Loucy (cell line): ENCODE data around the gene FRZB.

Experiments used
- H2AFZ ChIP-seq: fragments of 200-600 bp; sonication (generic); 2 replicates; pipeline ENCODE4 v1.6.0; 2016; ENCODE audit warnings: antibody characterized with exemption, mild to moderate bottlenecking, low read length, moderate library complexity
- H3F3A ChIP-seq: fragments of 200-600 bp; 2 replicates; pipeline ENCODE4 v1.6.0; 2016; ENCODE audit warnings: antibody characterized with exemption, low read depth, mild to moderate bottlenecking
- H3K27me3 ChIP-seq: fragments of 200-600 bp; sonication (generic); 2 replicates; pipeline ENCODE4 v1.6.1; 2014; ENCODE audit warnings: low read length, mild to moderate bottlenecking; ENCODE audit not compliant: insufficient read depth, poor library complexity, severe bottlenecking
- H3K36me3 ChIP-seq: fragments of 200-600 bp; sonication (generic); 2 replicates; pipeline ENCODE4 v1.6.1; 2016; ENCODE audit warnings: low read length; ENCODE audit not compliant: insufficient read depth
- H3K4me1 ChIP-seq: fragments of 200-600 bp; sonication (generic); 2 replicates; pipeline ENCODE4 v1.5.1; 2014; ENCODE audit warnings: low read length, mild to moderate bottlenecking; ENCODE audit not compliant: insufficient read depth, poor library complexity, severe bottlenecking
- H3K4me2 ChIP-seq: fragments of 200-600 bp; sonication (generic); 2 replicates; pipeline ENCODE4 v1.6.0; 2014; ENCODE audit warnings: antibody characterized with exemption, low read length, low read depth, mild to moderate bottlenecking; ENCODE audit not compliant: poor library complexity, severe bottlenecking
- H3K4me3 ChIP-seq: fragments of 200-600 bp; sonication (generic); 2 replicates; pipeline ENCODE4 v1.5.1; 2014; ENCODE audit warnings: low read length, mild to moderate bottlenecking, mixed read lengths; ENCODE audit not compliant: poor library complexity, severe bottlenecking
- H3K79me2 ChIP-seq: fragments of 200-600 bp; sonication (generic); 2 replicates; pipeline ENCODE4 v1.6.1; 2014; ENCODE audit warnings: low read length; ENCODE audit not compliant: insufficient read depth
- H3K9ac ChIP-seq: fragments of 200-600 bp; sonication (generic); 2 replicates; pipeline ENCODE4 v1.6.0; 2014; ENCODE audit warnings: mild to moderate bottlenecking, low read depth, low read length, moderate library complexity; ENCODE audit not compliant: poor library complexity, severe bottlenecking
- H3K9me2 ChIP-seq: fragments of 200-600 bp; sonication (generic); replicated peaks from 2 replicates; pipeline ENCODE4 v1.6.1; 2016; ENCODE audit warnings: low read depth, low read length, mixed read lengths
- H3K9me3 ChIP-seq: fragments of 200-600 bp; sonication (generic); 2 replicates; pipeline ENCODE4 v1.6.1; 2014; ENCODE audit warnings: mild to moderate bottlenecking, antibody characterized with exemption, low read length, low read depth; ENCODE audit not compliant: insufficient read depth
- H4K20me1 ChIP-seq: fragments of 200-600 bp; sonication (generic); 2 replicates; pipeline ENCODE4 v1.6.0; 2014; ENCODE audit warnings: antibody characterized with exemption, low read length, mild to moderate bottlenecking; ENCODE audit not compliant: insufficient read depth, poor library complexity, severe bottlenecking
- CTCF ChIP-seq: fragments of 200-600 bp; sonication (generic); conservative IDR thresholded peaks from 2 replicates; pipeline ENCODE4 v1.5.1; 2014; ENCODE audit warnings: mild to moderate bottlenecking, antibody characterized with exemption, low read length
- EZH2phosphoT487 ChIP-seq: fragments of 200-600 bp; IDR thresholded peaks from 2 replicates; pipeline ENCODE4 v1.6.1; 2018; ENCODE audit warnings: antibody characterized with exemption, mild to moderate bottlenecking, moderate library complexity, borderline replicate concordance

FRZB gene

DNA sequence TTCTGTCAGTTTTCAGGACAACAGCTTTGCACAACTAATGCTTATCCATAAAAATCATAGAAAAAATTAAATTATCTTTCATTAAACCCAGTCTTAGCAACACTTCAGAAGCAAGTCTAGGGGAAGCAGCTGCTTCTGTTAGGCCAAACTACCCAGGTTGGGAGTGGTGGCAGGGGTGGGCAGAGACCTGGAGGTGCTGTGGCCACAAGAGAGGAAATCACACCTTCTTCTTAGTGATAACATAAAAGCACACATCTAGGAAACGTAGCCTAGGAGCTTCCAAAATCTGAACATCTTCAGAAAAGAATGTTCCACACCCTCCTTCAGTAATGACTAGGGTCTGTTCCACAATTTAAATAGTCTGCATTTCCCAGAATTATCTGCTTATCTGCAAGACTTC is 32.3 kb upstream of the FRZB start:
- no peaks in the 10 kb centered on the region for H3K9me2 ChIP-seq

GRCh38 chr2:182897137-182897536 is 30.7 kb upstream of the FRZB start:
- Histone ChIP-seq H3F3A (no peaks in the 10 kb centered on the region), H3K79me2 (no peaks in the 10 kb centered on the region), H4K20me1 (no peaks in the 10 kb centered on the region), H3K36me3 (no peaks in the 10 kb centered on the region), H3K4me2 (no peak overlapping the region), H3K4me3 (no peak overlapping the region), H3K4me1 (peaks cover 8% of the 10 kb centered on the region), H2AFZ (no peak overlapping the region), H3K9ac (no peak overlapping the region), H3K9me3 (no peaks in the 10 kb centered on the region), H3K9me2 (no peaks in the 10 kb centered on the region), H3K27me3 (no peaks in the 10 kb centered on the region)
- TF ChIP-seq CTCF (no peak), EZH2phosphoT487 (no peak)

More for the DNA sequence above, 32.3 kb upstream of the FRZB start:
- Histone ChIP-seq H3K4me2 (no peak overlapping the region), H3K79me2 (no peaks in the 10 kb centered on the region), H3F3A (no peaks in the 10 kb centered on the region), H3K4me1 (peaks cover 8% of the 10 kb centered on the region), H2AFZ (no peak overlapping the region), H3K36me3 (no peaks in the 10 kb centered on the region), H3K9ac (no peak overlapping the region), H3K4me3 (no peak overlapping the region), H3K27me3 (no peaks in the 10 kb centered on the region), H4K20me1 (no peaks in the 10 kb centered on the region), H3K9me3 (no peaks in the 10 kb centered on the region)
- TF ChIP-seq EZH2phosphoT487 (no peak), CTCF (no peak)

DNA sequence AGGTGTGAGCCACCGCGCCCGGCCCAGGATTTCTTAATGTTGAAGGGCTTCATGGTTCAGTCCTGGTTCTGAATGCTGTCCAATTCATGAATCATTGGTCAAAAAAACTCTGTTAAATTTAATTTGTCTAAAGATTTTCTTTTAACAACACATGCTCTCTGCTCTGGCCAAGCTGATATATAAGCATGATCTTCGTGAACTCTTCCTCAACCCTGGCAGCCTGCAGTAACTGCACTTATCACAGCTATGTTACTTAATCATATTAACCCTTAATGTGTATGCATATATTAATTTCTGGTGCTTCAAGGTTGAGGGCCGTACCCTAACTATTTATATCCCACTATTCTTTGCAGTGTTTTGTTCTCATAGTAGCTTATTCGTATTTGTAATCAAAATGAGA is 29.4 kb upstream of the FRZB start:
- H3K9me3 ChIP-seq, result no peaks in the 10 kb centered on the region
- H3K79me2 ChIP-seq, result no peaks in the 10 kb centered on the region
- no peak overlapping the region for H3K9ac ChIP-seq
- no peaks in the 10 kb centered on the region for H3K9me2 ChIP-seq
- no peaks in the 10 kb centered on the region for H3K27me3 ChIP-seq
- no peaks in the 10 kb centered on the region for H3F3A ChIP-seq
- H4K20me1 ChIP-seq, result no peaks in the 10 kb centered on the region
- TF ChIP-seq CTCF (no peak), EZH2phosphoT487 (no peak)
- no peak overlapping the region for H3K4me3 ChIP-seq
- H3K4me2 ChIP-seq, result no peak overlapping the region
- no peak overlapping the region for H2AFZ ChIP-seq
- no peaks in the 10 kb centered on the region for H3K36me3 ChIP-seq
- peaks cover 8% of the 10 kb centered on the region for H3K4me1 ChIP-seq
